KBM-7 (cell line): ENCODE results near the gene CDC42EP5.

ENCODE experiments used
- DNase-seq: peaks from one replicate; pipeline ENCODE4 v3.0.0-alpha.2; 2015
- in situ Hi-C: fragments of 300-500 bp; cut with MboI; formaldehyde crosslinking; loops from 2 replicates; pipeline ENCODE4 v1.14.3; 2020; ENCODE audit warnings: low sequenced_read_pairs, low pct_unique_long_range_greater_than_20kb, mixed read lengths

The CDC42EP5 gene

DNA sequence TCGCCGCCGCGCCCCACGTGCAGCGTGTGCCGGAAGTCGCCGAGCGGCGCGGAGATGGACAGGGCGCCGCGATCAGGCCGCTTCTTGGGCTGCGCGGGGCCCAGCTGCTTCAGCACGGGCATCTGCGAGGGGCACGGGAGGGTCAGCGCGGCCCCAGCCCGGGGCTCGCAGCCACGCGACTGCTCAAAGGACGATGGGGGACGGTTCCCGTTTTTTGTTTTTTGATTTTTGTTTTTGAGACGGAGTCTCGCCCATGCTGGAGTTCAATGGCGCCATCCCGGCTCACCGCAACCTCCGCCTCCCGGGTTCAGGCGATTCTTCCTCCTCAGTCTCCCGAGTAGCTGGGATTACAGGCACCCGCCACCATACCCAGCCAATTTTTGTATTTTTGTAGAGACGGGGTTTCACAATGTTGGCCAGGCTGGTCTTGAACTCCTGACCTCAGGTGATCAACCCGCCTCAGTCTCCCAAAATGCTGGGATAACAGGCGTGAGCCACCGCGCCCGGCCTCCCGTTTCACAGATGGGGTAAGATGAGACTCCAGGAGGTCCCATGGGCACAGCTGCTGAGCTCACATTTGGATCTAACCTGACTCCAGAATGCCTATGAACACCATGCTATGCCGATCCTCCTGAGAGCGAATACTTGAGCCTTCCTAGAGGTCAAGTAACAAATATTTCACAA is 7.5 kb downstream of the CDC42EP5 start:
- no peak for DNase-seq
- in situ Hi-C loops: no loop called here

DNA sequence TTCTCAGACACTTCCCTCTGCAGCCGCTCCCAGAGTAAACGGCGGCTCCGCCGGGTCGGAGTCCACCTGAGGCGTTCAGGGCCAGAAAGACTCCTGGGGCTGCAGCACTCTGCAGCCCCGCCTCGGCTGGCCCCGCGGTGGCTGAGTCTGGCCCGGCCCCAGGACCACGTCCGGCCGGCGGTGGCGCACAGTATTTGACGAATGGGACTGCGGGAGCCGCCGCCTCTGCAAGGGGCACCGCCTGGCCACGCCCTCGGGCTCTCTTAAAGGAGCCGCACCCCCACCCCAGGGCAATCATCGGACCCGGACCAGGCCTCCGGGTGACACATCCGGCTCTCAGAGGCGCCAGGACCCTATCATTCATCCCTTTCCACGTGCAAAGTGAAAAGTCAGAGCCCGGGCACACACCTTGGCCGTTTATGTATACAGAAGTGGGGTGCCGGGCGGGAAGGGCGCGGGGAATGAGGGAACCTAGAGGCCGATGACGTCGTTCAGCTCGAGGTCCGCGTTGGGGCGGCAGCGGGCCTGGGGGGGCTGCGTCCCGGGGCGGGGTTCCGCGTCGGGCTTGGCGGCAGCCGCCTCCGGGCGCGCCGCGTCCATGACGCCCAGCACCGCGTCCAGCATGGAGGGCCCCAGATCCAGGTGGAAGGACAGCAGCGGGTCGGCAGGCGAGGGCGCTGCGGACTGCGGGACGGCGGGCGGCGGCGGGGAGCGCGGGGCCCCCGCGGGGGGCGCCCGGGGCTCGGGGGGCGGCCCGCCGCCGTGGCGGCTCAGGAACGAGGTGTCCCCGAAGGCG is 8.3 kb downstream of the CDC42EP5 start:
- in situ Hi-C loops: no loop called here
- DNase-seq: peak; percentile 86

DNA sequence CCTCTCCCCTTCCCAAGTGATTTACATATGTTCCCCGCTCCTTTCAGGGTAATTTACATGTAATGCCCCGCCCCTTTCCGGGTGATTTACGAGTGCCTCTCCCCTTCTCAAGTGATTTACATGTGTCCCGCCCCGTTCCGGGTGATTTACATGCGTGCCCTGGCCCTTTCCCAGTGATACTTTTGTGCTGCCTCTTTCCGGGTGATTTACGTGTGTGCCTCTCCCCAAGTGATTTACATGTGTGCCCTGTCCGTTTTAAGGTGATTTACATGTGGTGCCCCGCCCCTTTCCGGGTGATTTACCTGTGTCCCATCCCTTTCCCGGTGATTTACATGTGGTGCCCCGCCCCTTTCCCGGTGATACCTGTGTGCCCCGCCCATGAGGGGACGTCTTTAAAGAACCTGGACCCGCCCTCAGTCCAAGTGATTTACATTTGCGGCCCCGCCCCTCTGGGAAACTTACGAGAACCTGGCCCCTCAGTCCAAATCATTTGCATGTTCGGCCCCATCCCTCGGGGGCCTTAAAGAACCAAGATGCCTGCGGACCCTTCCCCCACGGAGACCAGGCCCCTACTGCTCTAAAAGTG is 9.0 kb downstream of the CDC42EP5 start:
- in situ Hi-C loops: no loop called here
- DNase-seq: no peak

DNA sequence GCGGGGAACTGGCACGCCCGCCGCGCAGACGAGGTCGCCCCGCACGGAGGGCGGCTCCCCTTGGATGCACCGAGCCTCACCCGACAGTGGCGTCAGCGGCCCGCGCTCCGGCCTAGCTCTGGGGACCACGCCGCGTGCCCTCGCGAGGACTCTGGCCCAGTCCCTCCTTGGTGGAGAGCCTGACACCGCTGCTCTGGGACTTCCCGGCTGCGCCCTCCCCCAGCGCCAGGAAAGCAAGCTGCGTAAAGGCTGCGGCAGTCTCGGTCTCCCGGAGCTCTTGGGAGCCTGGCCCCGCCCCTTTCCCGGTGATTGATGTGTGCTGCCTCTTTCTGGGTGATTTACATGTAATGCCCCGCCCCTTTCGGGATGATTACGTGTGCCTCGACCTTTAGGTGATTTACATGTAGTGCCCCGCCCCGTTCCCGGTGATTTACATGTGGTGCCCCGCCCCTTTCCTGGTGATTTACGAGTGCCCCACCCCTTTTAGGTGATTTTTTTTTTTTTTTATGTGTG is 9.5 kb downstream of the CDC42EP5 start, which contains the start of gene LENG9:
Gene LENG9 (minus strand): TSS at position 248 of the 513 bp plus-strand sequence. CDS start 252 bp downstream, outside the sequence.
- peak; percentile 97 for DNase-seq
- in situ Hi-C loops: no loop called here

DNA sequence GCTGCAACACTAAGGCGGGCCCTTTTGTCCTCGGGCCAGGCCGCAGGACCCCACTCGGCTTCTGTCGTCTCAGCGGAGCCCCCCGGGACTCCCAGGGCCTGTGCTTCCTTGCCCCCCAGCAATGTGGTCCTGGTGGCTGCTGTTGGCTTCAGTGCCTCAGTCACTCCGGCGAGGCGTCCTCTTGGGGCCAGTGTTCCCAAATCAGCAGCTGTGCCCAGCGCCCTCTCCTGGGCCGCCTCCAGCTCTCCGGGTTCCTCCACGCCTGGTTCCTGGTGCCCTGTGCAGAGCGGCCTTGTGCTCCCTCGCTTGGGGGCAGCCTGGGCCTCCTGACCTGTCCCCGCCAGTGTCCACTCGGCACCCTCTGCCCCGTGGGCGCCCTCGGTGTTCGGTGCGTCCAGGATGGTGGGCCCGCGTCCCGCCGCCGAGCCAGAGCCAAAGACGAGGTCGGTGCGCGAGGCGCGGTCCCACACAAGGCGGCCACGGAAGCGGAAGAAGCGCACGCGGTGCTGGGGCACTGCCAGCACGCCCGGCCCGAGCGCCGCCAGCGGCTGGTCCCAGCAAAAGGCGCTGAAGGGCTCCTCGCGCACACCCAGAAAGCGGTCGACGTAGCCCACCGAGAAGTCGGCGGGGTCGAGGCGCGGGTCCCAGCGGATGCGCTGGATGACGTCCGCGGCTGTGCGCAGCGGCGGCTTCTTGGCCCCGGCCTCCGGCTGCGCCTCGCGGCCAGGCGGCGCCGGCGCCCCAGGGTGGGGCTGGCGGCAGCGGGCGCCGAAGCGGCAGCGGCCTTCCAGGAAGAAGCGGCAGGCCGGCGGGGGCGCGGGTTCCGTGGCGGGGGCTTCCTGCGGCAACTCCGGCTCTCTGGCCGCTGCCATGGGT is 10.2 kb downstream of the CDC42EP5 start:
- DNase-seq: peak; percentile 80
- in situ Hi-C loops: no loop called here

DNA sequence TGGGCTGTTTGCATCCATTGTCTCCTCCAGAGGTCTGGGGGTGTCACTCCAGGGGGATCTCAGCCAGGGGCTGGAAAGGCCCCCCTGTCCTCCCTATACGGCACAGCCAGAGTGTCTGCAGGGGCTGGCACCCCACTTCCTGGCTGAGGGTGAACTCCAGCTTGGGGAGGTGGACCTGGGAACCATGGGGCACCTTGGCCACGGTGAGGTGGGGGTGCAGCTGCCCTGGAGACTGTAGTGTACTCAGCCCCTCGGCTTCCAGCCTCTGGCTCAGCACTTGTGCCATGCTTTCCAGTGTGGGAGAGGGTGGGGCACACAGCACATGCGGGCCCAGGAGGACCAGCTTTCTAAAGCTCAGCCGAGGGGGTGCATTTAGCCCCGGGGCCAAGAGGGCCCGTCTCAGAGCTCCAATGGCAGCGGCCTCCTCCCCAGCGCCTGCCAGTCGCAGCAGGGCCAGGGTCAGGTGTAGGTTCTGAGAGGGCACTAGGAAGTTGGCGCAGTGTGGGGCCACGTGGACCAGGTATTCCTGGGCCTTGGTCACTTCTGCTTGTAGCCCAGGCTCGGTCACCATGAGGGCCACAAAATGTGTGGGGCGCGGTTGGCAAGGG is 10.9 kb downstream of the CDC42EP5 start:
- in situ Hi-C loops: no loop called here
- no peak for DNase-seq

GRCh38 chr19:54461613-54462012 is 11.5 kb downstream of the CDC42EP5 start:
- in situ Hi-C loops: no loop called here
- no peak for DNase-seq

DNA sequence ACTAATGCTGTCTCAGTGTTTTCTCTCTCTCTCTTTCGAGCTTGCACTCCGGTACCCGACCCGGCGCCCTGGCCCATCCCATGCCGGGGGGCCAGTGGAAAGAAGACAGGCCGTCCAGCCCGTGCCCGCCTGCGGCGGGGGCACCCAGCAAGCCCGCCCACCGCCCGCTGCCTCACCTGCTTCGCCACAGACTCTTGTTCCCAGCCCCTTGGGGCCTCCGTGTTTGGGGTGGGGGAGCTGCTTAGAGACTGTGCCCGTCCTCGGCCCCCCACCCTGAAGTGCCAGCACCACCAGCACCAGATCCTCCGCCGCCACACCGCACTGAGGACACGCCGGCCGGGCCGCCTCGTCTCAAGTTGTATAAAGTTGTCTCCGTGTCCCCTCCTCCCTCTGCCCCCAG is 11.9 kb downstream of the CDC42EP5 start:
- in situ Hi-C loops: no loop called here
- no peak for DNase-seq

DNA sequence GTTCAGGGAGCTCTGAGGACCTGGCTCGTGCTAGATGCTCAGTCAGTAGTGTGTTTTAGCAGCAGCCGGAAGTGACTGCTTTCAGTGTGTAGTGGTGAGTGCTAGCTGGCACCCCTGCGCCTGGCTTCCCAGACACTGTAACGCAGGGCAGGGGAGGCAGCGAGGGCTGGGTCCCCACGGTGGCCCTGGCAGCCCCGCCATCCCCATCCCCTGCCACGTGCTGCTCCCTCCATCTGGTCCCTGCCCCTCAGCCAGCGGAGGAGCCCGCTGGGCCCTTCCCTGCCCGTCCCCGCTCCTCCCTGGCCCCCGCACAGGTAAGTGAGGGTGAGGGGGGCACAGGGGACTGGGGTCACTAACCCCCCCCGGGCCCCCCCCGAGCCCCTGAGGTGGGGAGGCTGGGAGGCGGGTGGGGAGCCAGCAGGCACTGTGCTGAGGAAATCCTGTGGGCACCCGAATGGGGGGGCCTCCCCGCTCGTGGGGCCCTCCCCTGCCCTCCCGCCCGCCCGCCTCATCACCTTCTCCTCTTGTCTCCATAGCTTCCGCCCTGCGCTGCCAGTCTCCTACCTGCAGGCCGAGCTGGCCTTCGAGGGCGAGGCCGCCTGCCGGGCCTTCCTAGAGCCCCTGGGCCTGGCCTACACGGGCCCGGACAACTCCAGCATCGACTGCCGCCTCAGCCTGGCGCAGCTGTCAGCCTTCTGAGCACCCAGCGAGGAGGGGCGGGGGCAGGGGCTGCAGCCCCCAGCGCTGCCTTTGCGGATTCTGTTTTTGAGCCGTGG is 12.7 kb downstream of the CDC42EP5 start:
- in situ Hi-C loops: no loop called here
- no peak for DNase-seq

GRCh38 chr19:54459282-54460229 is 13.5 kb downstream of the CDC42EP5 start:
- in situ Hi-C loops: no loop called here

GRCh38 chr19:54458648-54459281 is 14.3 kb downstream of the CDC42EP5 start:
- in situ Hi-C loops: no loop called here
- DNase-seq: no peak

More at GRCh38 chr19:54459282-54460229, 13.5 kb downstream of the CDC42EP5 start:
- no peak for DNase-seq

GRCh38 chr19:54457773-54458647 is 15.1 kb downstream of the CDC42EP5 start:
- no peak for DNase-seq
- in situ Hi-C loops: no loop called here

- in situ Hi-C loops: no loop called here
- DNase-seq: no peak
Measured at GRCh38 chr19:54456423-54457373, 16.4 kb downstream of the CDC42EP5 start.

GRCh38 chr19:54455786-54456422 is 17.2 kb downstream of the CDC42EP5 start:
- in situ Hi-C loops: no loop called here
- DNase-seq: no peak
